Activated CD8-positive, alpha-beta memory T cell treated with anti-CD3 and anti-CD28 coated beads for 36 hours (primary cell): ENCODE measurements around the gene TNFAIP8L3. TPM values are rescaled to one million over a fixed set of nuclear protein-coding genes. Genes with fewer than 3 reads are reported as not detected.
"Not testable (repeated sequence)": the region's sequence is repeated elsewhere in the genome, so short reads cannot be mapped to it uniquely, and the experiment has no call there.

ENCODE experiments used
- CTCF ChIA-PET: fragments of 350-600 bp; sonication (Branson Sonifier 250); formaldehyde crosslinking; loops from one replicate; lab custom pipeline; 2021; ENCODE audit warnings: antibody characterized with exemption; lab: Charles Lee
- POLR2A ChIA-PET: fragments of 350-600 bp; sonication (Branson Sonifier 250); formaldehyde crosslinking; loops from one replicate; lab custom pipeline; 2021; ENCODE audit warnings: antibody characterized with exemption; lab: Charles Lee
- total RNA-seq, 2 experiments: library from RNA; stranded (reverse); gene quantifications; one replicate each; pipeline ENCODE4 v1.2.3, GENCODE V29; 2021

Gene TNFAIP8L3
- 1 to 10 TPM; 1.2 to 1.6 TPM for total RNA-seq

- POLR2A ChIA-PET = no interaction called here
Observed at GRCh38 chr15:51094606-51095569, at the start of gene TNFAIP8L3. Gene TNFAIP8L3, minus strand, starts transcription at chr15:51094906. Its CDS starts 311 bp downstream, at chr15:51094595.

DNA sequence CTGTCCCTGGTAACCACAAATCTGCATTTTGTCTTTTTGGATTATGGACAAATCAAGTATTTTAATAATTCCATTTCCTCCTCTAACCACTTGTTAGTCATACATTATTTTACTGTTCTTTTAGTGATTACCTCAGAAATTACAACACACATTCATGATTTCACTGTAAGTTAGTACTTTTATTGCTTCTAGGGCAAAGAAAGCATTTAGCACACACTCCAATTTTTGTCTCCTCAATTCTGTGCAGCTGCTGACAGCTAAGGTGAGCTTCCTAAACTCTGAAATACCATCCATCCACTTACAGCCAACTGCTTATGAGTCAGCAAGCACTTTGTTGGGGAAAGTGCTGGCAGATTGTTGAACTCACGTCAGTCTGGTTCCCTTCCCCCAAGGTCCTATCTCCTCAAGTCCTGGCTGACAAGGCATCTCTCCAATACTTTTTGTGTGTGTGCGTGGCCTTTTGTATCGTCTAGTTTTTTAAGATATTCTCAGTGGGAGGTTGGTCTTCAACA, 49.4 kb upstream of the TNFAIP8L3 start:
- POLR2A ChIA-PET = no interaction called here
- CTCF ChIA-PET = no interaction called here

More at GRCh38 chr15:51094606-51095569, at the start of gene TNFAIP8L3:
- CTCF ChIA-PET = no interaction called here

DNA sequence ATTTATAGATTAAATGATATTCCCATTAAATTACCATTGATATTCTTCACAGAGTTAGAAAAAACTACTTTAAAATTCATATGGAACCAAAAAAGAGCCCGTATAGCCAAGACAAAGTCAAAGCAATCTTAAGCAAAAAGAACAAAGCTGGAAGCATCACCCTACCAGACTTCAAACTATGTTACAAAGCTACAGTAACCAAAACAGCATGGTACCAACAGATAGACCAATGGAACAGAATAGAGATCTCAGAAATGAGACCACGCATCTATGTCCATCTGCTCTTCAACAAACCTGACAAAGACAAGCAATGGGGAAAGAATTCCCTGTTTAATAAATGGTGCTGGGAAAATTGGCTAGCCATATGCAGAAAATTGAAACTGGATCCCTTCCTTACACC, 45.6 kb upstream of the TNFAIP8L3 start:
- POLR2A ChIA-PET, CTCF ChIA-PET: not testable (repeated sequence)

- POLR2A ChIA-PET = no interaction called here
- CTCF ChIA-PET = no interaction called here
Observed at GRCh38 chr15:51139091-51139490, 44.4 kb upstream of the TNFAIP8L3 start.

DNA sequence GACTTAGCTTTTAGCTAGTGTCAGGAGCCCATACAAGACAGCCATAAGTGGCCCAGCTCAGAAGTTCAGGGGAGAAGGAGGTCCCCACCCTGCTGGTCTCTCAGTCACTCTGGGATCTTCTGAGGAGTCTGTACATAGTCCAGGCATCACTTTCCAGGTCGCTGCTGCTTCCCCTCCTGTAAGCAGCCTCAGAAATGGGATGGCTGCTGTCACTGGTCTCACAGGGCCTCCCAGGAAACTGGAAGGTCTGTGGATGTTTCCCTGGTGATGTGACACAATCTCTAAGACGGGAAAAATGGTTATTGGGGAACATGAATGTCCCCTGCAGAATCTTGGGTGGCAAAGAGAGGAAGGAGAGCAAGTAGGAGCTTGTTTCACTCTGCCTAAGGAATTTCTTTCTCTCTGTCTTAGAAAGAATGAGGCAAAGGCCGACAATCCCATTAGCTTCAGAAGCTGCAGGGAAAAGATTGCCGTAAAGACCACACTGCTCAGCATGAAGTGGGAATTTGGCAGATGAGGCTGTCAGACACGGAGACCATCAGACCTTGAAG, 43.2 kb upstream of the TNFAIP8L3 start:
- POLR2A ChIA-PET = no interaction called here

DNA sequence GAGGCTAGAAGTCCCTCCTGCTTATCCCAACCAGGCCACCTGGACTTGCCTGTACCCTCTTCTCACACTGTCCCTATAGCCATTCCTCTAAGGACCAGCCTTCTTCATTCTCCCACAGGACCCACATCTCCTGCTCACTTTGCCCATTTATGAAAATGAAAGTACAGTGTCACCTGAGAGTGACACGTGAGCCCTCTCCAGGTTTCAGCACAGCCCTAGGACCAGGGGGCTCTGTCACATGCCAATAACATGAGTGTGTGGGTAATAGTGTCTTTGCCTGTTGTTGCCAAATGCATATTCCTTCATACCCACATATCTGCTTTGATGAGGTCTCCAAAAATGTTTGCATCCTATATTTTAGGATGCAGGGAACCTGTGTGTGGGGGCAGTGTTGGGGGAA, 42.3 kb upstream of the TNFAIP8L3 start:
- POLR2A ChIA-PET = no interaction called here
- CTCF ChIA-PET = no interaction called here

More for the DNA sequence above, 43.2 kb upstream of the TNFAIP8L3 start:
- CTCF ChIA-PET = no interaction called here

DNA sequence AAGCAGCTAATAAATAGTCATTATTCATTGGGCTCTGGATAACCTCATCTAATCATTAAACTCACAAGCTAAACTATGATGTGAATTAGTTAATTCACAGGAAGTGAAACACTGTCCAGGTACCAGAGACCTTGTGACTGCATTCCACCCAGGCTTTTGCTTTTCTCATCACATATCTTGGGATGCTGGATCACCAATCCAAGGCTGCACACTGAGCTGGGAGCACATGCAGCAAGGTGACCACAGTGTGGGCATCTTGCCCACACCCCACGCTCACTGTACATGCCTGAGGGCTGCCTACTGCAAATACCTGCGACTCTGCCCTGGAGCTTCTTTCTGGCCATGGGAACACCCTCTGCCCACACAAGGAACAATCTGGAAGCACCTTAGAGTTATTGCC, 40.6 kb upstream of the TNFAIP8L3 start:
- ChIA-PET POLR2A (no interaction called here), CTCF (no interaction called here)

DNA sequence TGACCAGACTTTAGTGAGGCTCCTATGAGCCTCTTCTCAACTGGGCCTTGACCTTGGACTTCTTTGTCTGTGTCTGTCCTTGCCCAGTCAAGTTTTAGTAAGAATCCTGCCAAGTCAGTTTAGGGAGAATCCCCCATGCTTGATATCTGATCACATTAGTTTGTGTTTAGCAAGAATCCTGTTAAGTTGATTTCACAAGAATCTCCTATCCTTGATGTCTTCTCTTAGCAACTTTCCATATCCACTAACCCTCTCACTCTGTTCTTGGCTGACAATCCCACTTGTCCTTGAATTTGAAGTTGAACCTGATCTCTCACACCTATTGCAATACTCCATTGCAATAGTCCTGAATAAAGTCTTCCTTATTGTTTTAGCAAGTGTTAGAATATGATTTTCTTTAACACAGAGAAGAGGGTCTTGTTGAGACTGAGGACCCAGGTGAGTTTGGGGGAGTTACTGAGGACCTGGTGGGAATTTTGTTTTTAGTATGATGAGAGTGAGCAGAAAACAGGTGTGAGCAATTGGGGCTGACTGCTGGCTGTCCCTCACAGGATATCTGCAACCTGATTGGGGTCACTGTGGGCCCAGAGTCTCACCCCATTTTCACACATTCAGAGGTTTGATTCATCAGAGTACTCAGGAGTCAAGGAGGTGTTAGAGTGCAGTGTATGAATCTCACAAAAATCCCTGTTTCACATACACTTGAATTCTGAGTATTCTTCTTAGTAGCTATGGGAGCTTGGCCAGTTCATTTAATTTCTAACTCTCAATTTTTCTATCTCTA, 39.9 kb upstream of the TNFAIP8L3 start:
- CTCF ChIA-PET = no interaction called here
- POLR2A ChIA-PET = no interaction called here

GRCh38 chr15:51133140-51133765, 38.5 kb upstream of the TNFAIP8L3 start:
- ChIA-PET POLR2A (no interaction called here), CTCF (interaction anchor here (1.1 to 1.3 kb wide), 2 partner anchors 9 to 13 kb away, joined by 3 to 4 read pairs; no protein-coding TSS in a partner anchor)

- POLR2A ChIA-PET = no interaction called here
- CTCF ChIA-PET = interaction anchor here (1.3 kb wide), 1 partner anchor 9 kb away, joined by 3 read pairs; no protein-coding TSS in a partner anchor
Observed at GRCh38 chr15:51132384-51133139, 37.9 kb upstream of the TNFAIP8L3 start.

GRCh38 chr15:51131596-51132290, 37.0 kb upstream of the TNFAIP8L3 start:
- POLR2A ChIA-PET = no interaction called here
- CTCF ChIA-PET = no interaction called here

DNA sequence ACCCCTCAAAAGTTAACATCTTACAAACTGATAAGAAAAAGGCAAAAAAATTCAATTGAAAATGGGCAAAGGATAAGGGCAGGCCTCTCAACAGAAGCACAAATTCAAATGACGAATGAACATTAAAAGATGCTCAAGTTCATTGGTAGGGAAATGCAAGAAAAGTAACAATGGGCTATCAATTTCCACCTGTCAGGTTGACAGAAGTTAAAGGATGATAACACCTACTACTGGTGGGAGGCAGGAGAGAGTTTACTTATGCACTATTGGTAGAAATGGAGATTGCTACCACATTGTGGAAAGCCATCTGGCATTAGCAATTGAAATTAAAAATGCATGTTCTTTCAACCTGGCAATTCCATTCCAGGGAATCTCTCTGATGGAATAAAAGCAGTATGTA, 35.6 kb upstream of the TNFAIP8L3 start:
- CTCF ChIA-PET = no interaction called here

DNA sequence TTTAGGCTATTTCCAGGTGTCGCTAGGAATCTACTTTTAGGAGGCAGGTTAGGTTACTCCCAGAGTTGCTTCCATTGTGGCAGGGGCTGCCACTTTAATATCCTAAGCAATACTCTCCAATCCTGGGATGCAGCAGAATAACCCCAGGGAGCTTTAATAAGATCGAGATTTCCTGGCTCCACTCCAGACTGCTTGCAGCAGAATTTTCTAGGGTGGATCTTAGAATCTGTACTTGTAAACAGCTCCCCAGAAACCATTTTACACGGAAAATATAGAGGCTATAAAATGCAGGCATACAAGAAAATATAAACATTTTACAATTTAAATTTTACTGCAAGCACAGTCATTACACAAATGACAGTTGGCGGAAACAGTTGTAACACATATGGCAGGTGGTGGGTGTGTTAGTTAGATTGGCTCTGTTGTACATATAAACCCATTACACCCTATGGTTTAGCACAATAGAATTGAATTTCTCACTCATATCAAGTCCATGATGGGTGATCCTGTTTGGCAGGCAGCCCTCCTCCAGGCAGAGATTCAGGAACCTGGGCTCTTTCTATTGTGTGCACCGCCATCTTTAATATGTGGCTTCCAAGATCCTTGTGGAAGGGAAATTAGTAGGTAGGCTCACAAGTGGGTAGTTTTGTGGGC, 35.0 kb upstream of the TNFAIP8L3 start:
- CTCF ChIA-PET = no interaction called here
- POLR2A ChIA-PET = no interaction called here

More for the DNA sequence above, 35.6 kb upstream of the TNFAIP8L3 start:
- POLR2A ChIA-PET = no interaction called here

- ChIA-PET CTCF (no interaction called here), POLR2A (no interaction called here)
Observed at GRCh38 chr15:51128701-51129100, 34.0 kb upstream of the TNFAIP8L3 start.

- ChIA-PET POLR2A (no interaction called here), CTCF (no interaction called here)
Observed at GRCh38 chr15:51126842-51127241, 32.1 kb upstream of the TNFAIP8L3 start.

GRCh38 chr15:51123002-51123401, 28.3 kb upstream of the TNFAIP8L3 start:
- POLR2A ChIA-PET, CTCF ChIA-PET: not testable (repeated sequence)

DNA sequence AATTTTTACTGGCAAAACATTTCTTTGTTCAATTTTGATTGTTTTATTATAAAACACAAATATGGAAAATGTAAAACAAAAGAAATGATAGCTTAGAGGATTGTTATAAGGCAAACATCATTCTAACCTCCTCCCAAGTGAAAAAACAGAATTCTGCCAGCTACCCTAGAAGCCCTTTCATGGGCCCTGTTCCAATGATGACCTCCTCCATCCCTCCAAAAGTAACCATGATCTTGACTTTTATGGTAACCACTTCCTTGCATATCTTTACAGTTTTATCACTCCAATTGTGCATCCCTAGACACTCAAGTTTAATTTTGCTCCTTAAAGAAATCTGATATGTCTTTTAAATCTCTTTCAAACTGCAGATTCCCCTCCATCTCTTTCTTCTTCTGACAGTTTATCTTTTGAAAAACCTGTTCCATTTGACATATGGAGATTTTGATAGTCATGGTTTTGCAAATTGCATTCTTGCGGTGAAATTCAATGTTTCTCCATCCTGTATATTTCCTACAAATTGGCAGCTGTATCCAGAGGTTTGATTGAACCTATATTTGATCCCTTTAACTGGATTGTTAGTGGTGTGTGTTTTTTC, 27.0 kb upstream of the TNFAIP8L3 start:
- ChIA-PET CTCF (no interaction called here), POLR2A (no interaction called here)
